Endothelial cell (in vitro differentiated cells): Measurements from ENCODE around the gene APOL2. TPM values are rescaled to one million over a fixed set of nuclear protein-coding genes. Genes with fewer than 3 reads are reported as not detected.
"Not testable (repeated sequence)": the region's sequence is repeated elsewhere in the genome, so short reads cannot be mapped to it uniquely, and the experiment has no call there.

Source experiments
- DNase-seq: peaks from one replicate; pipeline ENCODE4 v3.0.0; 2021; ENCODE audit warnings: low spot score
- H3K27ac Mint-ChIP-seq: one replicate; pipeline ENCODE4 v1.8.0; 2021; ENCODE audit warnings: mixed read lengths, inconsistent platforms; ENCODE audit not compliant: unreplicated experiment
- H3K27me3 Mint-ChIP-seq: one replicate; pipeline ENCODE4 v1.8.0; 2021; ENCODE audit warnings: mild to moderate bottlenecking, moderate library complexity, mixed read lengths, inconsistent platforms; ENCODE audit not compliant: unreplicated experiment
- H3K36me3 Mint-ChIP-seq: one replicate; pipeline ENCODE4 v1.8.0; 2021; ENCODE audit warnings: mild to moderate bottlenecking, low read depth, mixed read lengths, inconsistent platforms; ENCODE audit not compliant: unreplicated experiment
- H3K4me1 Mint-ChIP-seq: one replicate; pipeline ENCODE4 v1.8.0; 2021; ENCODE audit warnings: mild to moderate bottlenecking, mixed read lengths, inconsistent platforms; ENCODE audit not compliant: unreplicated experiment
- H3K4me3 Mint-ChIP-seq: one replicate; pipeline ENCODE4 v1.8.0; 2021; ENCODE audit warnings: mild to moderate bottlenecking, mixed read lengths, inconsistent platforms; ENCODE audit not compliant: unreplicated experiment
- H3K9me3 Mint-ChIP-seq: one replicate; pipeline ENCODE4 v1.8.0; 2021; ENCODE audit warnings: mixed read lengths, inconsistent platforms; ENCODE audit not compliant: unreplicated experiment
- CTCF ChIP-seq: fragments of 200-600 bp; sonication (generic); IDR thresholded peaks from one replicate; pipeline ENCODE4 v1.5.0; 2021; ENCODE audit warnings: antibody characterized with exemption; ENCODE audit not compliant: unreplicated experiment
- total RNA-seq: library from RNA; stranded (reverse); fragmentation: NEBNext Ultra II Directional; extraction: Animal tissue kit (Norgen Biotek cat#: 25700); gene quantifications from one replicate; pipeline ENCODE4 v1.2.1, GENCODE V29; 2021; ENCODE audit not compliant: unreplicated experiment

The APOL2 gene
- total RNA-seq, 1 donor from 2014 or later = 55.3 TPM

- peaks cover 8% of the 10 kb centered on the region for H3K4me1 Mint-ChIP-seq
- H3K36me3 Mint-ChIP-seq = peaks cover 6% of the 10 kb centered on the region
- peaks cover 2% of the 10 kb centered on the region for H3K27me3 Mint-ChIP-seq
- no peak for DNase-seq
- H3K27ac Mint-ChIP-seq = no peak overlapping the region
- no peak for TF ChIP-seq CTCF
- H3K9me3 Mint-ChIP-seq = no peaks in the 10 kb centered on the region
- H3K4me3 Mint-ChIP-seq = no peak overlapping the region
These were observed 28.7 kb upstream of the APOL2 start for GRCh38 chr22:36267896-36268485.

GRCh38 chr22:36267058-36267457 lies 27.7 kb upstream of the APOL2 start:
- Mint-ChIP-seq H3K27me3 (peaks cover 5% of the 10 kb centered on the region), H3K36me3 (peaks cover 6% of the 10 kb centered on the region), H3K4me1 (peaks cover 8% of the 10 kb centered on the region), H3K4me3 (no peak overlapping the region), H3K9me3 (no peaks in the 10 kb centered on the region), H3K27ac (no peak overlapping the region)
- DNase-seq = no peak
- TF ChIP-seq CTCF = no peak

- H3K27me3 Mint-ChIP-seq, H3K4me3 Mint-ChIP-seq, H3K27ac Mint-ChIP-seq, H3K9me3 Mint-ChIP-seq, DNase-seq, H3K36me3 Mint-ChIP-seq: not testable (repeated sequence)
- peaks cover 37% of the 10 kb centered on the region for H3K4me1 Mint-ChIP-seq
These were observed 24.7 kb upstream of the APOL2 start for GRCh38 chr22:36263886-36264664.

DNA sequence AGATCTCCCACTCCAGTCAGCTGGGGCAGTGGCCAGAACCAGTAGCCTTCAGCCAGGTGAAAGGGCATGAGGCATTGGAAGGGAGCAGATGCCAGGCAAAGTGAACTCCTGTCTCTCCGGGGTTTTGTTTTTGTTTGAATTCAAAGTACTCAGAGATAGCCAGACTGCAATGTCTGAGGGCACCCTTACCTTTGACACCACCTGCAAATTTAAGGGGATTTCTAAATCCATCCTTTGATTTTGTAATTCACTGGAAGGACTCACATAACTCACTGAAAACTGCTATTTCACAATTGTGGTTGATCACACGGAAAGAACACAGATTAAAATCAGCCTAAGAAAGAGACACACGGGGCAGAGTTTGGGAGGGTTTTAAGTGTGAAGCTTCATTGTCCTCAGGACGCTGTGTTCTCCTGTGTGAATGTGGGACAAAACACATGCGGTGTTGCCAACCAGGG lies 23.9 kb upstream of the APOL2 start:
- H3K36me3 Mint-ChIP-seq, H3K9me3 Mint-ChIP-seq, H3K4me3 Mint-ChIP-seq, H3K27me3 Mint-ChIP-seq, DNase-seq, H3K27ac Mint-ChIP-seq: not testable (repeated sequence)
- H3K4me1 Mint-ChIP-seq = peaks cover 45% of the 10 kb centered on the region

DNA sequence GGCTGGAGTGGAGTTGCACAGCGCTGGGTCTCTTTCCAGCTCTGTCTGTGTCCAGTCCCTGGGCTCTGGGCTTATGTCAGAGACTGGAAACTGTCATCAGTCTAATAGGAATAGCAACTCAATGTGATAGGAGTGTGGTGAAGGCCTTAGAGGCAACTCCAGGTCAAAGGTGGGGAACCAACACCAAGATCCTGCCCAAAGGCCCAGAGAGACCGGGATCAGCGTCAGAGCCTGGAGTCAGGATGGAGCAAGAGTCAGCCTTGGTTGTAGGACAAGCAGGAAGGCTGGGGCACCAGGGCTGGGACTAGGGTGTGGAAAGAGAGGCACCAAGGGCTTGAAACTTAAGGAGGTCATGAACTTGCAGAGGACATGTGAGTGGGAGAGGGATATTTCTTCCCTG lies 23.0 kb upstream of the APOL2 start:
- not testable (repeated sequence) for H3K4me3 Mint-ChIP-seq, H3K9me3 Mint-ChIP-seq, H3K36me3 Mint-ChIP-seq, DNase-seq, H3K27ac Mint-ChIP-seq, H3K27me3 Mint-ChIP-seq
- peaks cover 52% of the 10 kb centered on the region for H3K4me1 Mint-ChIP-seq

DNA sequence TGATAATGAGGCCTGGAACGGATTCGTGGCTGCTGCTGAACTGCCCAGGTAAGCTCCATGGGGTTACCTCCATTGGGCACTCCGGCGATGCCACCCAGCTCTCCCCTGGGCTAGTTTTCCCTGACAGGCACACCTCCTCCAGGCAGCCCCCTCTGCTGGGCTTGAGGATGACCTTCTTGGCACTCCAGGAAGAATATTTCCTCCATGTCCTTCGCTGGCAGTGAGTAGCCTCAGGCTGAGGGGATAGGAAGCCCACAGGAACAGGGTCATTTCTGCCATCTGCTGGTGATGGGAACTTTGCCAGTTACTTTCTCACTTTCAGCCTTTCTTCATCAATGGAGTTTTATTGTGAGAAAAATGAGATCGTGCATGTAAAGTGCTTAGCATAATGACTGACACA lies 22.3 kb upstream of the APOL2 start:
- not testable (repeated sequence) for H3K9me3 Mint-ChIP-seq
- peaks cover 58% of the 10 kb centered on the region for H3K4me1 Mint-ChIP-seq

More for the DNA sequence above, 22.3 kb upstream of the APOL2 start:
- H3K4me3 Mint-ChIP-seq, DNase-seq, H3K36me3 Mint-ChIP-seq, H3K27me3 Mint-ChIP-seq: not testable (repeated sequence)
- peak overlapping the region; percentile 45 for H3K27ac Mint-ChIP-seq
